WTC11 (cell line): Measurements from ENCODE around the gene EIF3A. TPM values are rescaled to one million over a fixed set of nuclear protein-coding genes. Genes with fewer than 3 reads are reported as not detected.
"Not testable (repeated sequence)": the region's sequence is repeated elsewhere in the genome, so short reads cannot be mapped to it uniquely, and the experiment has no call there.

Source experiments
- ATAC-seq: fragments of 200-7000 bp; cut with Tn5 transposase; 2 replicates; pipeline ENCODE4 v1.10.0; 2021; ENCODE audit warnings: mild to moderate bottlenecking, moderate library complexity
- CTCF ChIA-PET: fragments of 300-600 bp; sonication (Branson Sonifier 250); formaldehyde crosslinking; loops from one replicate; lab custom pipeline; 2021; ENCODE audit warnings: antibody characterized with exemption; lab: Charles Lee
- POLR2A ChIA-PET: fragments of 350-600 bp; sonication (Branson Sonifier 250); formaldehyde crosslinking; loops from one replicate; lab custom pipeline; 2021; ENCODE audit warnings: antibody characterized with exemption; lab: Charles Lee
- DNase-seq: peaks from one replicate; pipeline ENCODE4 v3.0.0; 2021; ENCODE audit warnings: low spot score
- H3K27ac Mint-ChIP-seq: 2 replicates; pipeline ENCODE4 v1.8.0; 2021; ENCODE audit warnings: mixed read lengths
- H3K27me3 Mint-ChIP-seq: 2 replicates; pipeline ENCODE4 v1.8.0; 2021; ENCODE audit warnings: low read depth, mild to moderate bottlenecking, moderate library complexity, mixed read lengths
- H3K36me3 Mint-ChIP-seq: 2 replicates; pipeline ENCODE4 v1.8.0; 2021; ENCODE audit warnings: mixed read lengths
- H3K4me1 Mint-ChIP-seq: 2 replicates; pipeline ENCODE4 v1.8.0; 2022; ENCODE audit warnings: mixed read lengths
- H3K4me3 Mint-ChIP-seq: 2 replicates; pipeline ENCODE4 v1.8.0; 2021; ENCODE audit warnings: mild to moderate bottlenecking, moderate library complexity, mixed read lengths
- H3K9me3 Mint-ChIP-seq: 2 replicates; pipeline ENCODE4 v1.8.0; 2021; ENCODE audit warnings: mixed read lengths
- ATF1 ChIP-seq: sonication (generic); formaldehyde crosslinking; IDR thresholded peaks from 2 replicates; pipeline ENCODE4 v1.8.1; 2023; ENCODE audit warnings: mild to moderate bottlenecking, moderate library complexity, missing genetic modification reagents
- CREB1 ChIP-seq: sonication (generic); formaldehyde crosslinking; IDR thresholded peaks from 2 replicates; pipeline ENCODE4 v1.8.0; 2023; ENCODE audit warnings: mild to moderate bottlenecking, missing genetic modification reagents
- CREM ChIP-seq: sonication (generic); formaldehyde crosslinking; IDR thresholded peaks from 2 replicates; pipeline ENCODE4 v1.8.1; 2022; ENCODE audit warnings: mild to moderate bottlenecking, missing genetic modification reagents, moderate library complexity
- ELF4 ChIP-seq: sonication (generic); formaldehyde crosslinking; IDR thresholded peaks from 2 replicates; pipeline ENCODE4 v1.8.1; 2022; ENCODE audit warnings: low read depth, mild to moderate bottlenecking, moderate library complexity, missing genetic modification reagents
- ESRRA ChIP-seq: sonication (generic); formaldehyde crosslinking; IDR thresholded peaks from 2 replicates; pipeline ENCODE4 v1.8.1; 2022; ENCODE audit warnings: mild to moderate bottlenecking, missing genetic modification reagents, borderline replicate concordance
- FOXK1 ChIP-seq: sonication (generic); formaldehyde crosslinking; IDR thresholded peaks from 2 replicates; pipeline ENCODE4 v1.8.0; 2022; ENCODE audit warnings: mild to moderate bottlenecking, moderate library complexity, missing genetic modification reagents
- GABPB1 ChIP-seq: sonication (generic); formaldehyde crosslinking; IDR thresholded peaks from 2 replicates; pipeline ENCODE4 v1.8.1; 2023; ENCODE audit warnings: mild to moderate bottlenecking, missing genetic modification reagents
- GRHL2 ChIP-seq: fragments of 250-450 bp; sonication (Bioruptor Pico); IDR thresholded peaks from 2 replicates; pipeline ENCODE4 v1.8.0; 2022; ENCODE audit warnings: mild to moderate bottlenecking, moderate library complexity; ENCODE audit not compliant: insufficient replicate concordance, severe bottlenecking
- JAZF1 ChIP-seq: fragments of 250-450 bp; sonication (Bioruptor Pico); IDR thresholded peaks from 2 replicates; pipeline ENCODE4 v1.9.0; 2021; ENCODE audit warnings: moderate library complexity, mild to moderate bottlenecking, inconsistent platforms
- MYBL2 ChIP-seq: sonication (generic); formaldehyde crosslinking; IDR thresholded peaks from 2 replicates; pipeline ENCODE4 v1.8.1; 2023; ENCODE audit warnings: mild to moderate bottlenecking, moderate library complexity, missing genetic modification reagents
- NR1H2 ChIP-seq: sonication (generic); formaldehyde crosslinking; IDR thresholded peaks from 2 replicates; pipeline ENCODE4 v1.9.0; 2021; ENCODE audit warnings: mild to moderate bottlenecking, moderate library complexity, missing genetic modification reagents
- NR2C2 ChIP-seq: sonication (generic); formaldehyde crosslinking; IDR thresholded peaks from 2 replicates; pipeline ENCODE4 v1.8.0; 2022; ENCODE audit warnings: mild to moderate bottlenecking, missing genetic modification reagents
- RELA ChIP-seq: sonication (generic); formaldehyde crosslinking; IDR thresholded peaks from 2 replicates; pipeline ENCODE4 v1.8.1; 2022; ENCODE audit warnings: missing genetic modification reagents, mild to moderate bottlenecking, borderline replicate concordance
- ZNF219 ChIP-seq: sonication (generic); formaldehyde crosslinking; IDR thresholded peaks from 2 replicates; pipeline ENCODE4 v1.8.0; 2023; ENCODE audit warnings: missing genetic modification reagents, mild to moderate bottlenecking, borderline replicate concordance
- ZNF396 ChIP-seq: fragments of 250-450 bp; sonication (Bioruptor Pico); IDR thresholded peaks from 2 replicates; pipeline ENCODE4 v1.8.0; 2021; ENCODE audit warnings: mild to moderate bottlenecking, moderate library complexity, borderline replicate concordance
- ZNF416 ChIP-seq: fragments of 250-450 bp; sonication (Bioruptor Pico); IDR thresholded peaks from 2 replicates; pipeline ENCODE4 v1.9.0; 2021; ENCODE audit warnings: mild to moderate bottlenecking, inconsistent platforms
- total RNA-seq: library from RNA; stranded (reverse); gene quantifications from 3 replicates; pipeline ENCODE4 v1.2.3, GENCODE V29; 2021
- TF ChIP-seq, protein P1 (sequence below): sonication (generic); formaldehyde crosslinking; IDR thresholded peaks from 2 replicates; pipeline ENCODE4 v1.8.1; 2022; ENCODE audit warnings: low read depth, missing genetic modification reagents, borderline replicate concordance
- TF ChIP-seq, protein P2 (sequence below): sonication (generic); formaldehyde crosslinking; IDR thresholded peaks from 2 replicates; pipeline ENCODE4 v1.8.0; 2022; ENCODE audit warnings: mild to moderate bottlenecking, missing genetic modification reagents
- TF ChIP-seq, protein P3 (sequence below): fragments of 250-450 bp; sonication (Bioruptor Pico); IDR thresholded peaks from 2 replicates; pipeline ENCODE4 v1.8.0; 2021; ENCODE audit warnings: mild to moderate bottlenecking
- TF ChIP-seq, protein P4 (sequence below): sonication (generic); formaldehyde crosslinking; IDR thresholded peaks from 2 replicates; pipeline ENCODE4 v1.8.0; 2022; ENCODE audit warnings: mild to moderate bottlenecking, missing genetic modification reagents
- TF ChIP-seq, protein P5 (sequence below): fragments of 250-450 bp; sonication (Bioruptor Pico); IDR thresholded peaks from 2 replicates; pipeline ENCODE4 v1.9.0; 2021; ENCODE audit warnings: moderate library complexity, mild to moderate bottlenecking, inconsistent platforms, borderline replicate concordance
- TF ChIP-seq, protein P6 (sequence below): sonication (generic); formaldehyde crosslinking; IDR thresholded peaks from 2 replicates; pipeline ENCODE4 v1.8.1; 2022; ENCODE audit warnings: low read depth, mild to moderate bottlenecking, moderate library complexity, missing genetic modification reagents, borderline replicate concordance
- TF ChIP-seq, protein P7 (sequence below): sonication (generic); formaldehyde crosslinking; IDR thresholded peaks from 2 replicates; pipeline ENCODE4 v1.8.1; 2023; ENCODE audit warnings: mild to moderate bottlenecking, missing genetic modification reagents, moderate library complexity

EIF3A gene
- total RNA-seq, 1 experiment from 2014 or later, result 213 TPM

DNA sequence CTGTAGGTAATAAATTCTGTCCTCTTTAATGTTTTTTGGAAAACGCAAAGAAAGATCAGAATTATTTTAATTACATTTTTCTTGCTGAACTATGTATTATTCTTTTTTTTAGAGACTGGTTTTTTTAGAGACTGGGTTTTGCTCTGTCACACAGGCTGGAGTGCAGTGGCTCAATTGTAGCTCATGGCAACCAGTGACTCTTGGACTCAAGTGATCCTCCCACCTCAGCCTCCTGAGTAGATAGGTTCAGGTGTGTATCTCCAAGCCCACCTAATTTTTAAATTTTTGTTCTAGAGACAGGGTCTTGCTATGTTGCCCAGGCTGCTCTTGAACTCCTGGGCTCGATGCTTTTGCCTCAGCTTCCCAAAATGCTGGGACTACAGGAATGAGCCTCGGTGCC lies 18.0 kb upstream of the EIF3A start:
- Mint-ChIP-seq H3K27me3 (peaks cover 3% of the 10 kb centered on the region; the same call in 1 of the 2 replicates), H3K4me1 (peaks cover 3% of the 10 kb centered on the region), H3K27ac (no peak overlapping the region), H3K36me3 (no peaks in the 10 kb centered on the region), H3K9me3 (no peaks in the 10 kb centered on the region), H3K4me3 (no peak overlapping the region)
- no peak for DNase-seq
- TF ChIP-seq ESRRA (CRISPR knock-in tag), result no peak
- TF ChIP-seq FOXK1 (CRISPR knock-in tag), result no peak
- no peak for TF ChIP-seq JAZF1 (CRISPR knock-in tag)
- no peak for TF ChIP-seq GRHL2
- TF ChIP-seq, protein P1, sequence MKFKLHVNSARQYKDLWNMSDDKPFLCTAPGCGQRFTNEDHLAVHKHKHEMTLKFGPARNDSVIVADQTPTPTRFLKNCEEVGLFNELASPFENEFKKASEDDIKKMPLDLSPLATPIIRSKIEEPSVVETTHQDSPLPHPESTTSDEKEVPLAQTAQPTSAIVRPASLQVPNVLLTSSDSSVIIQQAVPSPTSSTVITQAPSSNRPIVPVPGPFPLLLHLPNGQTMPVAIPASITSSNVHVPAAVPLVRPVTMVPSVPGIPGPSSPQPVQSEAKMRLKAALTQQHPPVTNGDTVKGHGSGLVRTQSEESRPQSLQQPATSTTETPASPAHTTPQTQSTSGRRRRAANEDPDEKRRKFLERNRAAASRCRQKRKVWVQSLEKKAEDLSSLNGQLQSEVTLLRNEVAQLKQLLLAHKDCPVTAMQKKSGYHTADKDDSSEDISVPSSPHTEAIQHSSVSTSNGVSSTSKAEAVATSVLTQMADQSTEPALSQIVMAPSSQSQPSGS (CRISPR knock-in tag), result no peak
- TF ChIP-seq, protein P2, sequence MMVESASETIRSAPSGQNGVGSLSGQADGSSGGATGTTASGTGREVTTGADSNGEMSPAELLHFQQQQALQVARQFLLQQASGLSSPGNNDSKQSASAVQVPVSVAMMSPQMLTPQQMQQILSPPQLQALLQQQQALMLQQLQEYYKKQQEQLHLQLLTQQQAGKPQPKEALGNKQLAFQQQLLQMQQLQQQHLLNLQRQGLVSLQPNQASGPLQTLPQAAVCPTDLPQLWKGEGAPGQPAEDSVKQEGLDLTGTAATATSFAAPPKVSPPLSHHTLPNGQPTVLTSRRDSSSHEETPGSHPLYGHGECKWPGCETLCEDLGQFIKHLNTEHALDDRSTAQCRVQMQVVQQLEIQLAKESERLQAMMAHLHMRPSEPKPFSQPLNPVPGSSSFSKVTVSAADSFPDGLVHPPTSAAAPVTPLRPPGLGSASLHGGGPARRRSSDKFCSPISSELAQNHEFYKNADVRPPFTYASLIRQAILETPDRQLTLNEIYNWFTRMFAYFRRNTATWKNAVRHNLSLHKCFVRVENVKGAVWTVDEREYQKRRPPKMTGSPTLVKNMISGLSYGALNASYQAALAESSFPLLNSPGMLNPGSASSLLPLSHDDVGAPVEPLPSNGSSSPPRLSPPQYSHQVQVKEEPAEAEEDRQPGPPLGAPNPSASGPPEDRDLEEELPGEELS (CRISPR knock-in tag), result no peak
- no peak for TF ChIP-seq MYBL2 (CRISPR knock-in tag)
- TF ChIP-seq ELF4 (CRISPR knock-in tag), result no peak
- TF ChIP-seq ZNF219 (CRISPR knock-in tag), result no peak
- no peak for TF ChIP-seq NR2C2 (CRISPR knock-in tag)
- TF ChIP-seq ATF1 (CRISPR knock-in tag), result no peak
- TF ChIP-seq, all 79 proteins: peak for 0
- no peak for ATAC-seq
- POLR2A ChIA-PET, result no interaction called here
- CTCF ChIA-PET, result no interaction called here

DNA sequence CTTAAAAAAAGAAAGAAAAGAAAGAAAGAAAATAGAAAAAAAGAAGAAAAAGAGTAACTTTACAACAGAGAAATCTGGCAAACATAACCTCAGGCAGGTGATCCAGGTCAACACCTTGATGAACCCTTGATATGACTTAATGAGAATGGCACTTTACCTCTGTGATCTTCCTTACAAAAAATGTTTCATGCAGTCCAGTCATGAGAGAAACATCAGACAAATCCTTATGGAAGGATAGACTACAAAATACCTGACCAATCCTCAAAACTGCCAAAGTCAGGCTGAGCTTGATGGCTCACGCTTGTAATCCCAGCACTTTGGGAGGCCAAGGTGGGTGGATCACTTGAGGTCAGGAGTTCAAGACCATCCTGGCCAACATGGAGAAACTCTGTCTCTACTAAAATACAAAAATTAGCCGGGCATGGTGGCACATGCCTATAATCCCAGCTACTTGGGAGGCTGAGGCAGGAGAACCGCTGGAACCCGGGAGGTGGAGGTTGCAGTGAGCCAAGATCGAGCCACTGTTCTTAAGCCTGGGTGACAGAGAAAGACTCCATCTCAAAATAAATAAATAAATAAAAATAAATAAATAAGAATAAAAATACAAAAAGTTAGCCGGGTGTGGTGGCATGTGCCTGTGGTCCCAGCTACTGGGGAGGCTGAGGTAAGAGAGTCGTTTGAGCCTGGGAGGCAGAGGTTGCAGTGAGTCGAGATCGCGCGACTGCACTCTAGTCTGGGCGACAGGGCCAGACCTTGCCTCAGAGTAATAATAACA lies 16.2 kb upstream of the EIF3A start:
- POLR2A ChIA-PET, CTCF ChIA-PET, H3K27me3 Mint-ChIP-seq, H3K4me1 Mint-ChIP-seq, DNase-seq, ATAC-seq, H3K9me3 Mint-ChIP-seq, H3K4me3 Mint-ChIP-seq, H3K27ac Mint-ChIP-seq, H3K36me3 Mint-ChIP-seq: not testable (repeated sequence)

DNA sequence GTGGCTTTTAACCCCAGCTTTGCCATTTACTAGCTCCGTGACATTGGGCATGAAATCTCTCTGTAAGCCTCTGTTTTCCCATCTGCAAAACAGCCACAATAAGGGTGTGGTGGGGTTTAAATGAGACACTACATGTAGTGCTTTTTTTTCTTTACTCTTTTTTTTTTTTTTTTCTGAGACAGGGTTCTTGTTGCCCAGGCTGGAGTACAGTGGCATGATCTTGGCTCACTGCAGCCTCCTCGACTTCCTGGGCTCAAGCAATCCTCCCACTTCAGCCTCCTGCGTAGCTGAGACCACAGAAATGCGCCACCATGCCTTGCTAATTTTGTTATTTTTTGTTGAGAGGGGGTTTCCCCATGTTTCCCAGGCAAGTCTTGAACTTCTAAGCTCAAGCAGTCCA lies 15.0 kb upstream of the EIF3A start:
- no peaks in the 10 kb centered on the region for H3K4me1 Mint-ChIP-seq
- TF ChIP-seq ELF4 (CRISPR knock-in tag), result no peak
- TF ChIP-seq JAZF1 (CRISPR knock-in tag), result no peak
- TF ChIP-seq, protein P3, sequence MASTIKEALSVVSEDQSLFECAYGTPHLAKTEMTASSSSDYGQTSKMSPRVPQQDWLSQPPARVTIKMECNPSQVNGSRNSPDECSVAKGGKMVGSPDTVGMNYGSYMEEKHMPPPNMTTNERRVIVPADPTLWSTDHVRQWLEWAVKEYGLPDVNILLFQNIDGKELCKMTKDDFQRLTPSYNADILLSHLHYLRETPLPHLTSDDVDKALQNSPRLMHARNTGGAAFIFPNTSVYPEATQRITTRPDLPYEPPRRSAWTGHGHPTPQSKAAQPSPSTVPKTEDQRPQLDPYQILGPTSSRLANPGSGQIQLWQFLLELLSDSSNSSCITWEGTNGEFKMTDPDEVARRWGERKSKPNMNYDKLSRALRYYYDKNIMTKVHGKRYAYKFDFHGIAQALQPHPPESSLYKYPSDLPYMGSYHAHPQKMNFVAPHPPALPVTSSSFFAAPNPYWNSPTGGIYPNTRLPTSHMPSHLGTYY, result no peak
- TF ChIP-seq GRHL2, result no peak
- TF ChIP-seq GABPB1 (CRISPR knock-in tag), result no peak
- no peak for TF ChIP-seq CREM (CRISPR knock-in tag)
- TF ChIP-seq, protein P4, sequence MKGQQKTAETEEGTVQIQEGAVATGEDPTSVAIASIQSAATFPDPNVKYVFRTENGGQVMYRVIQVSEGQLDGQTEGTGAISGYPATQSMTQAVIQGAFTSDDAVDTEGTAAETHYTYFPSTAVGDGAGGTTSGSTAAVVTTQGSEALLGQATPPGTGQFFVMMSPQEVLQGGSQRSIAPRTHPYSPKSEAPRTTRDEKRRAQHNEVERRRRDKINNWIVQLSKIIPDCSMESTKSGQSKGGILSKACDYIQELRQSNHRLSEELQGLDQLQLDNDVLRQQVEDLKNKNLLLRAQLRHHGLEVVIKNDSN, result no peak
- TF ChIP-seq ZNF416 (CRISPR knock-in tag), result no peak
- TF ChIP-seq ZNF396, result no peak
- no peak for TF ChIP-seq CREB1 (CRISPR knock-in tag)
- TF ChIP-seq, protein P5, sequence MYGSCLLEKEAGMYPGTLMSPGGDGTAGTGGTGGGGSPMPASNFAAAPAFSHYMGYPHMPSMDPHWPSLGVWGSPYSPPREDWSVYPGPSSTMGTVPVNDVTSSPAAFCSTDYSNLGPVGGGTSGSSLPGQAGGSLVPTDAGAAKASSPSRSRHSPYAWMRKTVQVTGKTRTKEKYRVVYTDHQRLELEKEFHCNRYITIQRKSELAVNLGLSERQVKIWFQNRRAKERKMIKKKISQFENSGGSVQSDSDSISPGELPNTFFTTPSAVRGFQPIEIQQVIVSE, result no peak
- TF ChIP-seq RELA (CRISPR knock-in tag), result no peak
- TF ChIP-seq NR1H2 (CRISPR knock-in tag), result no peak
- TF ChIP-seq, protein P6, sequence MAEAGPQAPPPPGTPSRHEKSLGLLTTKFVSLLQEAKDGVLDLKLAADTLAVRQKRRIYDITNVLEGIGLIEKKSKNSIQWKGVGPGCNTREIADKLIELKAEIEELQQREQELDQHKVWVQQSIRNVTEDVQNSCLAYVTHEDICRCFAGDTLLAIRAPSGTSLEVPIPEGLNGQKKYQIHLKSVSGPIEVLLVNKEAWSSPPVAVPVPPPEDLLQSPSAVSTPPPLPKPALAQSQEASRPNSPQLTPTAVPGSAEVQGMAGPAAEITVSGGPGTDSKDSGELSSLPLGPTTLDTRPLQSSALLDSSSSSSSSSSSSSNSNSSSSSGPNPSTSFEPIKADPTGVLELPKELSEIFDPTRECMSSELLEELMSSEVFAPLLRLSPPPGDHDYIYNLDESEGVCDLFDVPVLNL (CRISPR knock-in tag), result no peak
- TF ChIP-seq, protein P7, sequence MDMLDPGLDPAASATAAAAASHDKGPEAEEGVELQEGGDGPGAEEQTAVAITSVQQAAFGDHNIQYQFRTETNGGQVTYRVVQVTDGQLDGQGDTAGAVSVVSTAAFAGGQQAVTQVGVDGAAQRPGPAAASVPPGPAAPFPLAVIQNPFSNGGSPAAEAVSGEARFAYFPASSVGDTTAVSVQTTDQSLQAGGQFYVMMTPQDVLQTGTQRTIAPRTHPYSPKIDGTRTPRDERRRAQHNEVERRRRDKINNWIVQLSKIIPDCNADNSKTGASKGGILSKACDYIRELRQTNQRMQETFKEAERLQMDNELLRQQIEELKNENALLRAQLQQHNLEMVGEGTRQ (CRISPR knock-in tag), result no peak
- ChIA-PET CTCF (no interaction called here), POLR2A (no interaction called here)
- no peaks in the 10 kb centered on the region for H3K9me3 Mint-ChIP-seq
- H3K27me3 Mint-ChIP-seq, result no peaks in the 10 kb centered on the region; the same call in 1 of the 2 replicates
- no peak for DNase-seq
- H3K36me3 Mint-ChIP-seq, result no peaks in the 10 kb centered on the region
- H3K4me3 Mint-ChIP-seq, result no peak overlapping the region
- no peak for ATAC-seq
- H3K27ac Mint-ChIP-seq, result no peak overlapping the region
